Measurements from ENCODE around the gene TYK2. TPM values are rescaled to one million over a fixed set of nuclear protein-coding genes. Genes with fewer than 3 reads are reported as not detected.

The TYK2 gene
- total and polyA plus RNA-seq, 4 donors: 102 to 175 (median 150) TPM

DNA sequence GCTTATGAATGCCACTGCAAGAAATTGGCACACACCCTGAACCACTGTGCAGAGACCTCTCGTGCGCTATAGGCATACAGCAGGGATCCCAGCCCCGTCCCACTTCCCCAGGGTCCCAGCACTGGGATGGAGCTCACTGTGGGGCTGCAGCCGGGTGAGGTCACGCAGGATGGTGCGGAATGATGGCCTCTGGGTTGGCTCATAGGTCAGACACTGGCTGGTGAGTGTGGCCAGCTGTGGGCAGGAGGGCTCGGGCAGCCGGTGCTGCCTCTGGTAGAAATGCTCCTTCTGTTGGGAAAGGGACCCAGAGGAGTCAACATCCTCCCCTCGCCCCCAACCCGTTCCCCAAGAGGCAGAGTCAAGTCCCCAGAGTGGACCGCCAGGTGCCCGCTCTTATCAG lies 23.9 kb downstream of the TYK2 start:
- 92 to 97% methylated on average over 12 of the region's 12 CpGs for WGBS, 2 donors
- Histone ChIP-seq H3K27ac (ENCODE audit: low read depth in 1 of 2, low read length in 1 of 2) (no peak overlapping the region), H3K9me3 (ENCODE audit: control insufficient read depth in 4 of 4, insufficient read depth in 3 of 4, low read length in 3 of 4) (peaks cover 0 to 3% (median 0%) of the 10 kb centered on the region in 4 donors), H3K4me1 (ENCODE audit: control insufficient read depth in 5 of 5, insufficient read depth in 5 of 5, low read length in 5 of 5) (peaks cover 0 to 12% (median 0%) of the 10 kb centered on the region in 5 donors), H3K36me3 (ENCODE audit: control insufficient read depth in 4 of 4, insufficient read depth in 4 of 4, low read length in 4 of 4) (peaks cover 2 to 65% (median 29%) of the 10 kb centered on the region in 4 donors), H3K27me3 (ENCODE audit: control insufficient read depth in 3 of 3, insufficient read depth in 3 of 3, low read length in 2 of 3) (no peaks in the 10 kb centered on the region), H3K4me3 (no peak overlapping the region), H3K9ac (ENCODE audit: insufficient read depth in 1 of 2, low read length in 2 of 2) (no peak overlapping the region)
- DNase-seq: no peak
- TF ChIP-seq, protein P1, sequence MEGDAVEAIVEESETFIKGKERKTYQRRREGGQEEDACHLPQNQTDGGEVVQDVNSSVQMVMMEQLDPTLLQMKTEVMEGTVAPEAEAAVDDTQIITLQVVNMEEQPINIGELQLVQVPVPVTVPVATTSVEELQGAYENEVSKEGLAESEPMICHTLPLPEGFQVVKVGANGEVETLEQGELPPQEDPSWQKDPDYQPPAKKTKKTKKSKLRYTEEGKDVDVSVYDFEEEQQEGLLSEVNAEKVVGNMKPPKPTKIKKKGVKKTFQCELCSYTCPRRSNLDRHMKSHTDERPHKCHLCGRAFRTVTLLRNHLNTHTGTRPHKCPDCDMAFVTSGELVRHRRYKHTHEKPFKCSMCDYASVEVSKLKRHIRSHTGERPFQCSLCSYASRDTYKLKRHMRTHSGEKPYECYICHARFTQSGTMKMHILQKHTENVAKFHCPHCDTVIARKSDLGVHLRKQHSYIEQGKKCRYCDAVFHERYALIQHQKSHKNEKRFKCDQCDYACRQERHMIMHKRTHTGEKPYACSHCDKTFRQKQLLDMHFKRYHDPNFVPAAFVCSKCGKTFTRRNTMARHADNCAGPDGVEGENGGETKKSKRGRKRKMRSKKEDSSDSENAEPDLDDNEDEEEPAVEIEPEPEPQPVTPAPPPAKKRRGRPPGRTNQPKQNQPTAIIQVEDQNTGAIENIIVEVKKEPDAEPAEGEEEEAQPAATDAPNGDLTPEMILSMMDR (IDR thresholded peaks at IDR 0.05; ENCODE audit: control extremely low read depth, extremely low read depth): no peak
- no peak for ATAC-seq (ENCODE audit: insufficient read depth, low FRiP score)

DNA sequence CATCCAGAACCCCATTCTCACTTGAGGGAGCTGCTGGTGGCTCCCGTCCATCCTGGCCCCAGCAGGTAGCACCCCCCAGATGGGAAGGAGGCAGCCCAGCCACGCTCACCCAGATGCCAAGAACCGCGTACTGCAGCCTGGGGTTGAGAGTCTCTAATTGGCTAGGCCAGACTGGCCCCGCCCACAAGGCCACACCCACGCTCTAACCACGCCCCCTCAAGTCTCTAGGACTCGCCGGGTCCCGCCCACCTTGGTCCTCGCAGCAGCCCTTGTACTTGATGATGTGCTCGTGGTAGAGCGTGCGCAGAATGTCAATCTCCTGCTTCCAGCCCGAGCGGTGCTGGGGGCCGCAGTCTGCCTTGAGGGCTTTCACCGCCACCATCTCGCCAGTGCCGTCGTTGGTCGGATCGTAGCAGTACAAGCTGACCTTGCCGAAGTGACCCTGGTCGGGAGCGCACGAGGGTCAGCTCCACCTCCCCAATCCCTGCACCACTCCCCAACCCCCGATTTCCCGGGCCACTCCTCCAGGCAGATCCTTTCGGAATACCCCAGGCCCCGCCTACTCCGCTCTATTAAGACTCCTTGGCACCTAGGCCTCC lies 26.5 kb downstream of the TYK2 start:
- Histone ChIP-seq H3K9me3 (ENCODE audit: control insufficient read depth in 4 of 4, insufficient read depth in 3 of 4, low read length in 3 of 4) (peaks cover 0 to 3% (median 0%) of the 10 kb centered on the region in 4 donors), H3K27ac (ENCODE audit: low read depth in 1 of 2, low read length in 1 of 2) (peak overlapping the region in 1 of 2 donors; percentile 43), H3K27me3 (ENCODE audit: control insufficient read depth in 3 of 3, insufficient read depth in 3 of 3, low read length in 2 of 3) (no peaks in the 10 kb centered on the region), H3K9ac (ENCODE audit: insufficient read depth in 1 of 2, low read length in 2 of 2) (no peak overlapping the region), H3K4me3 (no peak overlapping the region), H3K36me3 (ENCODE audit: control insufficient read depth in 4 of 4, insufficient read depth in 4 of 4, low read length in 4 of 4) (peaks cover 0 to 56% (median 26%) of the 10 kb centered on the region in 4 donors), H3K4me1 (ENCODE audit: control insufficient read depth in 5 of 5, insufficient read depth in 5 of 5, low read length in 5 of 5) (peaks cover 0 to 12% (median 0%) of the 10 kb centered on the region in 5 donors)
- DNase-seq: peak; percentile 59 to 78 (median 65)
- WGBS, 2 donors: 90 to 93% methylated on average over 32 of the region's 32 CpGs
- ATAC-seq (ENCODE audit: insufficient read depth, low FRiP score): no peak
- TF ChIP-seq, protein P1 (IDR thresholded peaks at IDR 0.05; ENCODE audit: control extremely low read depth, extremely low read depth): no peak

DNA sequence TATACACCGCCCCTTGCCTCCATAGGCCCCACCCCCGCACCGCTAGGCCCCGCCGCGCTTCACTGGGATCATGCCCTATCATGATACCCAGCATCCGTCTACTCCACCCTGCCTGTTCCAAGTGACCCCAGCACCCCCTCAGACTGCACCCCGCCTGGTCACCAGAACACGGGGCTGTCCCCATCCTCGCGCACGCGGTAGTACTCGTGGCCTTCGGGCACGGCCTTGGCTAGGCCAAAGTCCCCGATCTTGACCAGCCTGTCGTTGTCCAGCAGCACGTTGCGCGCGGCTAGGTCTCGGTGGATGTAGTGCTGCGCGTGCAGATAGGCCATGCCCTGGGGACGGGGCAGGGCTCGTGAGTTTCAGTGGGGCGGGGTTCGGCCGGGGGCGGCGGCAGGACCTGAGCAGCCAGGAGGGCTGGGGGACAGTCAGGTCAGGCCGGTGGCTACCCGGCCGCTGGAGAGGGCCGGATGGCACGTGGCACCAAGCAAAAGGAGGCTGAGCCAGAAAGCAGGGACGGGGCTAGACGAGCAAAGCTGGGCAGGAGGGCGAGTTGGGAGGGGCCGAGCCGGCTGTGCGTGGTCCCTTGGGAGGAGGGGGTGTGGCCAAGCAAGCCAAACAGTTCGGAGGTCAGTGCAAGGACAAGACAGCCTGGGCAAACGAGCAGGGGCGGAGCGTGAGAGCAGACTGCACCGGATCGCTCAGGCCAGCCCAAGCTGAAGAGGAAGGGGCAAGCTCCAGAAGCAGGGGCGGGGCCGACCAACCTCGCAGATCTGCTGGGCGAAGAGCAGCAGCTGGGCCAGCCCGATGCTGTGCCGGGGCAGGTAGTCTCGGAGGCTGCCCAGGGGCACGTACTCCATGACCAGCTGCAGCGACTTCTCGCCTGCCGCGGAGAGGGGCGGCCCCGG lies 27.4 kb downstream of the TYK2 start:
- ATAC-seq (ENCODE audit: insufficient read depth, low FRiP score) (no peak), DNase-seq (peak; percentile 78 to 88 (median 80))
- peaks cover 0 to 3% (median 0%) of the 10 kb centered on the region in 4 donors for H3K9me3 ChIP-seq (ENCODE audit: control insufficient read depth in 4 of 4, insufficient read depth in 3 of 4, low read length in 3 of 4)
- peaks cover 0 to 12% (median 0%) of the 10 kb centered on the region in 5 donors for H3K4me1 ChIP-seq (ENCODE audit: control insufficient read depth in 5 of 5, insufficient read depth in 5 of 5, low read length in 5 of 5)
- H3K27ac ChIP-seq (ENCODE audit: low read depth in 1 of 2, low read length in 1 of 2): peak overlapping the region in 1 of 2 donors; percentile 54
- 82 to 90% methylated on average over 58 to 63 of the region's 63 CpGs for WGBS, 2 donors
- no peak overlapping the region for H3K4me3 ChIP-seq
- no peak overlapping the region for H3K9ac ChIP-seq (ENCODE audit: insufficient read depth in 1 of 2, low read length in 2 of 2)
- TF ChIP-seq, protein P1 (IDR thresholded peaks at IDR 0.05; ENCODE audit: control extremely low read depth, extremely low read depth): no peak
- H3K27me3 ChIP-seq (ENCODE audit: control insufficient read depth in 3 of 3, insufficient read depth in 3 of 3, low read length in 2 of 3): no peaks in the 10 kb centered on the region
- H3K36me3 ChIP-seq (ENCODE audit: control insufficient read depth in 4 of 4, insufficient read depth in 4 of 4, low read length in 4 of 4): peaks cover 0 to 51% (median 25%) of the 10 kb centered on the region in 4 donors

All from lung (tissue), 12 donors.